HUES6 (cell line): Measurements from ENCODE around the gene SLC41A3.

Experiments used
- H3K27ac ChIP-seq: 2 replicates; pipeline ENCODE4 v1.7.0; 2013; ENCODE audit warnings: low read depth, mild to moderate bottlenecking, low read length, inconsistent platforms
- H3K27me3 ChIP-seq: 2 replicates; pipeline ENCODE4 v1.6.1; 2013; ENCODE audit warnings: low read length; ENCODE audit not compliant: control insufficient read depth, insufficient read depth
- H3K36me3 ChIP-seq: 2 replicates; pipeline ENCODE4 v1.6.1; 2013; ENCODE audit warnings: low read length; ENCODE audit not compliant: control insufficient read depth, insufficient read depth
- H3K4me1 ChIP-seq: 2 replicates; pipeline ENCODE4 v1.6.1; 2013; ENCODE audit warnings: low read length; ENCODE audit not compliant: control insufficient read depth, insufficient read depth
- H3K4me3 ChIP-seq: 2 replicates; pipeline ENCODE4 v1.5.1; 2013; ENCODE audit warnings: low read depth, low read length
- H3K9ac ChIP-seq: one replicate; pipeline ENCODE4 v1.6.1; 2013; ENCODE audit warnings: mild to moderate bottlenecking, low read length
- H3K9me3 ChIP-seq: 2 replicates; pipeline ENCODE4 v1.6.1; 2013; ENCODE audit warnings: low read depth, low read length; ENCODE audit not compliant: control insufficient read depth, insufficient read depth

Gene SLC41A3

GRCh38 chr3:126023390-126023789, 60.5 kb downstream of the SLC41A3 start:
- no peak overlapping the region for H3K9ac ChIP-seq
- H3K27ac ChIP-seq = no peak overlapping the region
- peaks cover 23% of the 10 kb centered on the region for H3K4me1 ChIP-seq
- peaks cover 3% of the 10 kb centered on the region for H3K27me3 ChIP-seq
- peaks cover 9% of the 10 kb centered on the region; the same call in 1 of the 2 replicates for H3K36me3 ChIP-seq
- no peak overlapping the region for H3K4me3 ChIP-seq
- peaks cover 23% of the 10 kb centered on the region for H3K9me3 ChIP-seq

GRCh38 chr3:126022741-126023359, 61.1 kb downstream of the SLC41A3 start:
- H3K27ac ChIP-seq = no peak overlapping the region
- H3K4me1 ChIP-seq = peaks cover 23% of the 10 kb centered on the region
- H3K9ac ChIP-seq = no peak overlapping the region
- peaks cover 17% of the 10 kb centered on the region for H3K9me3 ChIP-seq
- H3K27me3 ChIP-seq = peaks cover 3% of the 10 kb centered on the region
- no peak overlapping the region; the same call in 1 of the 2 replicates for H3K4me3 ChIP-seq
- peaks cover 6% of the 10 kb centered on the region; the same call in 1 of the 2 replicates for H3K36me3 ChIP-seq

- peaks cover 6% of the 10 kb centered on the region; the same call in 1 of the 2 replicates for H3K36me3 ChIP-seq
- H3K9ac ChIP-seq = no peak overlapping the region
- H3K27ac ChIP-seq = no peak overlapping the region; the same call in 1 of the 2 replicates
- peaks cover 6% of the 10 kb centered on the region for H3K9me3 ChIP-seq
- peaks cover 3% of the 10 kb centered on the region for H3K27me3 ChIP-seq
- peak overlapping the region; percentile 24; the same call in 1 of the 2 replicates for H3K4me3 ChIP-seq
- peaks cover 23% of the 10 kb centered on the region for H3K4me1 ChIP-seq
Observed at GRCh38 chr3:126021702-126022101, 62.2 kb downstream of the SLC41A3 start.

- Histone ChIP-seq H3K27me3 (peaks cover 3% of the 10 kb centered on the region), H3K9me3 (peaks cover under 1% of the 10 kb centered on the region; the same call in 1 of the 2 replicates), H3K36me3 (peaks cover 6% of the 10 kb centered on the region; the same call in 1 of the 2 replicates), H3K4me3 (no peak overlapping the region), H3K4me1 (peaks cover 23% of the 10 kb centered on the region), H3K27ac (no peak overlapping the region), H3K9ac (no peak overlapping the region)
Observed at GRCh38 chr3:126021224-126021623, 62.7 kb downstream of the SLC41A3 start.

GRCh38 chr3:126019683-126020082, 64.2 kb downstream of the SLC41A3 start:
- Histone ChIP-seq H3K27ac (no peak overlapping the region), H3K4me1 (peaks cover 23% of the 10 kb centered on the region), H3K4me3 (no peak overlapping the region), H3K27me3 (peaks cover 3% of the 10 kb centered on the region), H3K9ac (no peak overlapping the region), H3K36me3 (0 out of 2 replicates have a peak, but pooled peaks cover 2% of the 10 kb centered on the region), H3K9me3 (no peaks in the 10 kb centered on the region)

GRCh38 chr3:126018995-126019394, 64.9 kb downstream of the SLC41A3 start:
- no peak overlapping the region for H3K9ac ChIP-seq
- H3K27ac ChIP-seq = no peak overlapping the region
- H3K36me3 ChIP-seq = 0 out of 2 replicates have a peak, but pooled peaks cover 4% of the 10 kb centered on the region
- peaks cover 3% of the 10 kb centered on the region for H3K27me3 ChIP-seq
- H3K4me1 ChIP-seq = peaks cover 28% of the 10 kb centered on the region
- H3K9me3 ChIP-seq = no peaks in the 10 kb centered on the region
- H3K4me3 ChIP-seq = no peak overlapping the region

GRCh38 chr3:126018545-126018944, 65.4 kb downstream of the SLC41A3 start:
- no peak overlapping the region for H3K4me3 ChIP-seq
- H3K27ac ChIP-seq = no peak overlapping the region
- no peak overlapping the region for H3K9ac ChIP-seq
- 0 out of 2 replicates have a peak, but pooled peaks cover 4% of the 10 kb centered on the region for H3K36me3 ChIP-seq
- no peaks in the 10 kb centered on the region for H3K9me3 ChIP-seq
- peaks cover 33% of the 10 kb centered on the region for H3K4me1 ChIP-seq
- H3K27me3 ChIP-seq = peaks cover 3% of the 10 kb centered on the region

- peaks cover 22% of the 10 kb centered on the region for H3K4me1 ChIP-seq
- no peak overlapping the region for H3K27ac ChIP-seq
- no peak overlapping the region for H3K9ac ChIP-seq
- 0 out of 2 replicates have a peak, but pooled peaks cover 4% of the 10 kb centered on the region for H3K36me3 ChIP-seq
- H3K27me3 ChIP-seq = peaks cover 3% of the 10 kb centered on the region; the same call in 1 of the 2 replicates
- H3K9me3 ChIP-seq = no peaks in the 10 kb centered on the region
- H3K4me3 ChIP-seq = no peak overlapping the region
Observed at GRCh38 chr3:126017362-126017761, 66.6 kb downstream of the SLC41A3 start.

GRCh38 chr3:126016616-126017015, 67.3 kb downstream of the SLC41A3 start:
- Histone ChIP-seq H3K27me3 (peaks cover 3% of the 10 kb centered on the region; the same call in 1 of the 2 replicates), H3K4me1 (peaks cover 15% of the 10 kb centered on the region), H3K36me3 (0 out of 2 replicates have a peak, but pooled peaks cover 4% of the 10 kb centered on the region), H3K4me3 (no peak overlapping the region), H3K27ac (no peak overlapping the region), H3K9me3 (no peaks in the 10 kb centered on the region), H3K9ac (no peak overlapping the region)

GRCh38 chr3:126015075-126015474, 68.8 kb downstream of the SLC41A3 start:
- H3K36me3 ChIP-seq = 0 out of 2 replicates have a peak, but pooled peaks cover 4% of the 10 kb centered on the region
- no peaks in the 10 kb centered on the region for H3K9me3 ChIP-seq
- H3K9ac ChIP-seq = no peak overlapping the region
- no peaks in the 10 kb centered on the region for H3K27me3 ChIP-seq
- no peak overlapping the region for H3K4me3 ChIP-seq
- peaks cover 10% of the 10 kb centered on the region; the same call in 1 of the 2 replicates for H3K4me1 ChIP-seq
- H3K27ac ChIP-seq = no peak overlapping the region

GRCh38 chr3:126014252-126014651, 69.7 kb downstream of the SLC41A3 start:
- Histone ChIP-seq H3K4me1 (peaks cover 10% of the 10 kb centered on the region; the same call in 1 of the 2 replicates), H3K9me3 (no peaks in the 10 kb centered on the region), H3K27ac (no peak overlapping the region), H3K27me3 (no peaks in the 10 kb centered on the region), H3K36me3 (0 out of 2 replicates have a peak, but pooled peaks cover 4% of the 10 kb centered on the region), H3K4me3 (no peak overlapping the region), H3K9ac (no peak overlapping the region)
